Measurements from ENCODE around the gene FADS2. TPM values are rescaled to one million over a fixed set of nuclear protein-coding genes. Genes with fewer than 3 reads are reported as not detected.

Gene FADS2
- total RNA-seq, 1 experiment from 2014 or later, result 14.2 TPM

DNA sequence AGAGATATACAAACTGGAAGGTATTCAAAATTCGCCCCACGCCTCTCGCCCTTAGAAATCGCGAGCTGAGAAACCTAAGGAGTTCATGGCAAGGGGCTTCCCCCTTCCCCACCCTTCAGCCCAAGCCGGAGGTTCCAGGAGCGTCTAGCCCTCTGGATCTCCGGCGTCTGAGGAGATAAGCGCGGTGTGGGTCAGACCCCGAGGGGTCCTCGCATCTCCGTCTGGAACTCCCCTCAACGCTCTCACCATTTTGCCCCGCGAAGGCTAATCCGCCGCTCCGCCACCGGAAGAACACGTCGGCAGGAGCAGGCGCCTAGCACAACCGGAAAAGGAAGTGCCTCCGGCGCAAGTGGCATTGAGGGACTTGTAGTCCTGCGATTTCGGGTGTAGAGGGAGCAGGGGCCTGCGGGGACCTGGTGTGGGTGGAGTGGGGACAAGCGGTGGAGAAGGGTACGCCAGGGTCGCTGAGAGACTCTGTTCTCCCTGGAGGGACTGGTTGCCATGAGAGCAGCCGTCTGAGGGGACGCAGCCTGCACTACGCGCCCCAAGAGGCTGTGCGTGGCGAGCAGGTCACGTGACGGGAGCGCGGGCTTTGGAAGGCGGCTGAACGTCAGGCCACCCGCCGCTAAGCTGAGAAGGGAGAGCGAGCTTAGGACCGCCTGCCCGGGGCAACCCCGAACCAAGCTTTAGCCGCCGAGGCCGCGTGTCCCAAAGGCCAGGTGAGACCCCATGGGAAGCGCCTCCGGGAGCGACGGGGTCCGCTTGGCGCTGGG is 35.6 kb upstream of the FADS2 start, which contains the start of the genes FEN1 and TMEM258:
FEN1 (plus strand) TSS at position 602 of the 773 bp plus-strand sequence. CDS start 2,451 bp downstream, outside the sequence.
TMEM258 (minus strand) TSS at position 290 of the 773 bp plus-strand sequence; CDS start at position 249, 41 bp downstream.
- H3K36me3 ChIP-seq, result peaks cover 21% of the 10 kb centered on the region
- H3K27me3 ChIP-seq, result no peaks in the 10 kb centered on the region
- peak; percentile 92 to 93 for DNase-seq
- 0 out of 2 replicates have a peak, but pooled peaks cover 3% of the 10 kb centered on the region for H3K4me1 ChIP-seq
- peak within 1 kb of the TSS; percentile 99 for H3K27ac ChIP-seq
- no peaks in the 10 kb centered on the region for H3K9me3 ChIP-seq (replicated peaks)
- H3K4me3 ChIP-seq, result peak within 1 kb of the TSS; percentile 91

DNA sequence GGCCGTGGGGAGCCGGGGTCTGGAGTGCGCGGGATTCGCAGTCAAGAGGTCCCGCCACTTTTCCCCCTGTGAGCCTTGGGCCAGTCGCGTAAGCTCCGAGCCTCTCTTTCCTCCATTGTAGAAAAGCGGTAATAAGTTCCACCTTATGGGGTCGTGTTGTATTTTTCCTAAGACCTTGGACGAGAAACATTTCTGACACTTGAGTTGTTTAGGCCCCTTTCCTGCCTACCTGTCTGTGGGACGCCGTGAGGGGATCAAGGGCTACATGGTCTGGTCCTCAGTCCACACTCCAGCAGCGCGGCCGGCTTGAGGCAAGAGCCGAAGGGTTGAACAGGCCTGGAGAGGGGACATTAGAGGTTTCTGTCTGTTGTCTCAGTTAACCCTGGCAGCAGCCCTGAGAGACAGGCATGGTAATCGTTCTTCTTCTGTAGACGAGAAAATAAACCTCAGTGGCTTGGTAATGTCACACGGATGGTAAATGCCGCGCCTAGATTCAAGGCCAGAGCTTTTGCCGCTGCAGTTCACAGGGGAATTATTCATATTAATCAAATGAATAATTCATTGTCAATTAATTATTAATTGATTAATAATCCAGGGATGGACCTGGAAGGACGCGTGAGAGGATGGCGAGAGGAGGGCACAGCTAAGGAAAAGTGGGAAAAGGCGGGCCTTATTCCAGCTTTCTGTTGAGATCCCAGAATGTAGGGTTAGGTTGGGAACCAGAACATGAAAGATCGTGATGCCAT is 34.8 kb upstream of the FADS2 start:
- DNase-seq, result no peak
- H3K27ac ChIP-seq, result peak overlapping the region; percentile 99
- H3K36me3 ChIP-seq, result peaks cover 29% of the 10 kb centered on the region
- H3K9me3 ChIP-seq (replicated peaks), result no peaks in the 10 kb centered on the region
- no peaks in the 10 kb centered on the region for H3K27me3 ChIP-seq
- peak overlapping the region; percentile 91 for H3K4me3 ChIP-seq
- 0 out of 2 replicates have a peak, but pooled peaks cover 3% of the 10 kb centered on the region for H3K4me1 ChIP-seq

- 0 out of 2 replicates have a peak, but pooled peaks cover 3% of the 10 kb centered on the region for H3K4me1 ChIP-seq
- peak overlapping the region; percentile 91 for H3K4me3 ChIP-seq
- peaks cover 32% of the 10 kb centered on the region for H3K36me3 ChIP-seq
- peak overlapping the region; percentile 99 for H3K27ac ChIP-seq
- H3K27me3 ChIP-seq, result no peaks in the 10 kb centered on the region
- H3K9me3 ChIP-seq (replicated peaks), result no peaks in the 10 kb centered on the region
- DNase-seq, result no peak
Measured at GRCh38 chr11:61793829-61794204, 34.3 kb upstream of the FADS2 start.

DNA sequence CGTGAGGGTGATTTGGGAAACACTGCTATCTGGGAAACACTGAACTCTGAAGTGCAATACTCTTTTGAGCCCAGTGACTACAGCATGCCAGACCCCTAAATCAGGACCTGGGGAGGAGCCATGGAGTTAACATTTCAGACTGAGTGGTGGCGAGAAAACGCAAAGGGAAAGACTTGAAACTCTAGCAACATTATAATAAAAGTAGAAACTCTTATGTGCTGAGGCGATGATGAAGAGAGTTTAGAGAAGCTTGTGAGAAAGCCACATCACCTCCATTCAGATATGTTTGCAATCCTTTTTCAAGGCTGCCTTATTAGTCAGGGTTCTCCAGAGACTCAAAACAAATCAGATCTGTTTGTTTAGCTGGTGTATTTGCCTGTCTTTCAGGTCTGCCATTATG is 33.5 kb upstream of the FADS2 start:
- no peaks in the 10 kb centered on the region for H3K27me3 ChIP-seq
- H3K4me1 ChIP-seq, result 0 out of 2 replicates have a peak, but pooled peaks cover 3% of the 10 kb centered on the region
- no peak overlapping the region for H3K4me3 ChIP-seq
- peaks cover 38% of the 10 kb centered on the region for H3K36me3 ChIP-seq
- no peak for DNase-seq
- H3K27ac ChIP-seq, result no peak overlapping the region
- no peaks in the 10 kb centered on the region for H3K9me3 ChIP-seq (replicated peaks)

- Histone ChIP-seq H3K4me3 (no peak overlapping the region), H3K4me1 (0 out of 2 replicates have a peak, but pooled peaks cover 3% of the 10 kb centered on the region), H3K27ac (no peak overlapping the region), H3K36me3 (peaks cover 40% of the 10 kb centered on the region), H3K9me3 (replicated peaks) (no peaks in the 10 kb centered on the region), H3K27me3 (no peaks in the 10 kb centered on the region)
- DNase-seq, result no peak
Measured at GRCh38 chr11:61795459-61795858, 32.6 kb upstream of the FADS2 start.

DNA sequence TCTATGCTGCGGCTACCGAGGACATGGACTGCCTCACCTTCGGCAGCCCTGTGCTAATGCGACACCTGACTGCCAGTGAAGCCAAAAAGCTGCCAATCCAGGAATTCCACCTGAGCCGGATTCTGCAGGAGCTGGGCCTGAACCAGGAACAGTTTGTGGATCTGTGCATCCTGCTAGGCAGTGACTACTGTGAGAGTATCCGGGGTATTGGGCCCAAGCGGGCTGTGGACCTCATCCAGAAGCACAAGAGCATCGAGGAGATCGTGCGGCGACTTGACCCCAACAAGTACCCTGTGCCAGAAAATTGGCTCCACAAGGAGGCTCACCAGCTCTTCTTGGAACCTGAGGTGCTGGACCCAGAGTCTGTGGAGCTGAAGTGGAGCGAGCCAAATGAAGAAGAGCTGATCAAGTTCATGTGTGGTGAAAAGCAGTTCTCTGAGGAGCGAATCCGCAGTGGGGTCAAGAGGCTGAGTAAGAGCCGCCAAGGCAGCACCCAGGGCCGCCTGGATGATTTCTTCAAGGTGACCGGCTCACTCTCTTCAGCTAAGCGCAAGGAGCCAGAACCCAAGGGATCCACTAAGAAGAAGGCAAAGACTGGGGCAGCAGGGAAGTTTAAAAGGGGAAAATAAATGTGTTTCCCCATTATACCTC is 32.1 kb upstream of the FADS2 start:
- Histone ChIP-seq H3K36me3 (peaks cover 42% of the 10 kb centered on the region), H3K27ac (no peak overlapping the region)

GRCh38 chr11:61797263-61797944 is 30.7 kb upstream of the FADS2 start:
- Histone ChIP-seq H3K27ac (no peak overlapping the region), H3K4me1 (0 out of 2 replicates have a peak, but pooled peaks cover 3% of the 10 kb centered on the region), H3K9me3 (replicated peaks) (no peaks in the 10 kb centered on the region), H3K27me3 (no peaks in the 10 kb centered on the region), H3K4me3 (no peak overlapping the region), H3K36me3 (peaks cover 54% of the 10 kb centered on the region)
- peak; percentile 58 to 82 for DNase-seq

More for the DNA sequence above, 32.1 kb upstream of the FADS2 start:
- Histone ChIP-seq H3K27me3 (no peaks in the 10 kb centered on the region), H3K9me3 (replicated peaks) (no peaks in the 10 kb centered on the region), H3K4me1 (0 out of 2 replicates have a peak, but pooled peaks cover 3% of the 10 kb centered on the region), H3K4me3 (no peak overlapping the region)
- DNase-seq, result no peak

GRCh38 chr11:61799665-61800284 is 28.3 kb upstream of the FADS2 start:
- Histone ChIP-seq H3K4me1 (no peaks in the 10 kb centered on the region), H3K9me3 (replicated peaks) (no peaks in the 10 kb centered on the region), H3K27me3 (no peaks in the 10 kb centered on the region), H3K4me3 (no peak overlapping the region), H3K36me3 (peaks cover 61% of the 10 kb centered on the region), H3K27ac (no peak overlapping the region)
- DNase-seq, result no peak

DNA sequence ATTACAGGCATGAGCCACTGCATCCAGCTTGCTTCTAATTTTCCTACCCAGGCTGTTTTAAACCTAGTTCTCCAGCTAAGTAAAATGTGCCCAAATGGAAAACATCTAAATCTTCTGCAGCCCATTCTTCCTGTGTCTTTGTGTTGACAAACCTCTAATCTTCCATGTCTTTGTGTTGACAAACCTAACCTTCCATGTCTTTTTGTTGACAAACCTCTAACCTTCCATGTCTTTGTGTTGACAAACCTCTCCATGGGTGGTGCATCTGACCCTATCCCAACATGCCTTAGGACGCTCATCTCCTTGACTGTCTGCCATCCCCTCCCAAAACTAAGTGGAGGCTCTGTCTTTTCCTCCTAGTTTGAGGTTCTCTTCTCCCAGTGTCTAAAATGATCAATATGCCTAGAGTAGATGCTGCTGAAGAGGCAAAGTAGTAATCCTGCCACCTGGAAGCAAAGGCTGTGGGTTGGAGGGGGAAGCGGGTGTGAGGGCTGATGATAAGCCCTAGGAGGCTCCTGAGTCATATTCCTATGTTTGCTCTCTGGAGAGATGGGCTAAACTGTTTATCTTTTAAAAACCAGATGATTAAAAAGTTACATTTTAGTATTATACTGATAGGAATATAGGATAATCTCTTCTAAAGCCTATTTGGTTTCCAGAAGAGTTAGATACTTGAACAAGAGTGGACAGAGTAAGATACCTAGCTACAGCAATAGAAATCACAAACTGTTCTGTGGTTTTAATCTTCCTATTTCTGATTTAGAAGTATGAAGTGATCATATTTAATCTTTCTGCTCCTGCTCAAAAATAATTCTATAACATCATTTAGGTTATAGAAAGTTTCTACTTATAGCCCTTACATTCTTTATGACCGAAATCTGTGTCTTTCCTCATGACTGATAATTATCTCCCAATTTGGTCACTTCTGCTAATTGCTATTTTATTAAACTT is 27.5 kb upstream of the FADS2 start:
- H3K27ac ChIP-seq, result no peak overlapping the region
- H3K36me3 ChIP-seq, result peaks cover 63% of the 10 kb centered on the region
- no peak for DNase-seq

GRCh38 chr11:61802605-61803004 is 25.5 kb upstream of the FADS2 start:
- H3K9me3 ChIP-seq (replicated peaks), result no peaks in the 10 kb centered on the region
- peaks cover 66% of the 10 kb centered on the region for H3K36me3 ChIP-seq
- H3K27ac ChIP-seq, result no peak overlapping the region
- DNase-seq, result no peak
- H3K27me3 ChIP-seq, result no peaks in the 10 kb centered on the region
- H3K4me1 ChIP-seq, result no peaks in the 10 kb centered on the region
- H3K4me3 ChIP-seq, result no peak overlapping the region

More for the DNA sequence above, 27.5 kb upstream of the FADS2 start:
- H3K9me3 ChIP-seq (replicated peaks), result no peaks in the 10 kb centered on the region
- H3K4me1 ChIP-seq, result no peaks in the 10 kb centered on the region
- no peaks in the 10 kb centered on the region for H3K27me3 ChIP-seq
- H3K4me3 ChIP-seq, result no peak overlapping the region

DNA sequence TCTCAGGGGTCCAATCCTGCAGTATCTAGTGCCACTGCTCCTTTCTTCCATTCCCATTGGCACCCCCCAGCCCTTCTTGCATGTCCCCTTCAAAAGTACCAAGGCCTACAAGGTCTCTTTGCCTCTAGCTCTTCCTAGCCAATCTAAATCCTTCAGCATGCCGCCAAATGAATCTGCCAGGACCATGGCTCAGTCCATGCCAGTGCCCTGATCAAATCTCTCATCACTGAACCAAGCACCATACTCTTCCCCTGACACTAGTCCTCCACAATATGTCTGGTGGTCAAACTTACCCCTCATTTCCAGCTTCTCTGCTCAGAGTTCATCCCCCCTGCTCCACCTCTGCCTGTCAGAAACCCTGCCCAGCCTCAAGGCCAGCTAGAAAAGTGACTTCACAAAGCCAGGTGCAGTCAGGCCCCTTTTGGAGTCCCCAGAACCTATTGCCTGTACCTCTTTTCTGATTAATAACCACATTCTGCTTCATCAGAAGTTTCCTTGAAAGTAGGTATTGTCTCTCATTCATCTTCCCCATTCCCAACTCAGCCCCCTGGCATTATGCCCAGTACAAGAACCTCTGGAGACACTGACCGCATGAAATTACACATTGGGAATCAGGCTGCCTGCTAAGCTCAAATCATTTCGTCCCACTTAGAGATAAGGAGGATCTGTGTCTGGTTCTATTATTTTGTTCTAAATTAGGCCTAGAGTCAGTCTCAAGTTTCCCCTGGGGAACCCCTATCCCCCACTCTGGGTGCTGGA is 24.0 kb upstream of the FADS2 start:
- Histone ChIP-seq H3K4me3 (no peak overlapping the region), H3K4me1 (no peaks in the 10 kb centered on the region), H3K27ac (no peak overlapping the region), H3K36me3 (peaks cover 65% of the 10 kb centered on the region), H3K9me3 (replicated peaks) (no peaks in the 10 kb centered on the region), H3K27me3 (no peaks in the 10 kb centered on the region)
- no peak for DNase-seq

GRCh38 chr11:61805146-61805545 is 23.0 kb upstream of the FADS2 start:
- Histone ChIP-seq H3K36me3 (peaks cover 62% of the 10 kb centered on the region), H3K27me3 (no peaks in the 10 kb centered on the region), H3K4me3 (no peak overlapping the region), H3K27ac (no peak overlapping the region), H3K4me1 (no peaks in the 10 kb centered on the region), H3K9me3 (replicated peaks) (no peaks in the 10 kb centered on the region)
- no peak for DNase-seq

All from SJCRH30 (cell line).